Endodermal cell (in vitro differentiated cells): ENCODE measurements around the gene CGRRF1. TPM values are rescaled to one million over a fixed set of nuclear protein-coding genes. Genes with fewer than 3 reads are reported as not detected.

Experiments used
- DNase-seq: peaks from one replicate; pipeline ENCODE4 v3.0.0-alpha.2; 2017
- H3K27ac ChIP-seq: 2 replicates; pipeline ENCODE4 v1.5.1; 2013; ENCODE audit warnings: mild to moderate bottlenecking, low read depth, low read length, moderate library complexity
- H3K27me3 ChIP-seq: 2 replicates; pipeline ENCODE4 v1.6.1; 2013; ENCODE audit warnings: mild to moderate bottlenecking, low read length, moderate library complexity; ENCODE audit not compliant: insufficient read depth, control insufficient read depth, poor library complexity, severe bottlenecking
- H3K36me3 ChIP-seq: 2 replicates; pipeline ENCODE4 v1.7.0; 2013; ENCODE audit warnings: mild to moderate bottlenecking, low read length, moderate library complexity; ENCODE audit not compliant: control insufficient read depth, insufficient read depth
- H3K4me1 ChIP-seq: one replicate; pipeline ENCODE4 v1.7.0; 2013; ENCODE audit warnings: low read length; ENCODE audit not compliant: control insufficient read depth, insufficient read depth
- H3K4me3 ChIP-seq: 2 replicates; pipeline ENCODE4 v1.5.1; 2013; ENCODE audit warnings: mild to moderate bottlenecking, low read length, moderate library complexity
- H3K9ac ChIP-seq: 2 replicates; pipeline ENCODE4 v1.6.1; 2013; ENCODE audit warnings: mild to moderate bottlenecking, low read length, moderate library complexity; ENCODE audit not compliant: poor library complexity, severe bottlenecking; ENCODE audit errors: extremely low read depth
- H3K9me3 ChIP-seq: 2 replicates; pipeline ENCODE4 v1.6.1; 2013; ENCODE audit warnings: mild to moderate bottlenecking, low read length, moderate library complexity; ENCODE audit not compliant: control insufficient read depth
- H3K27ac Mint-ChIP-seq: 2 replicates; pipeline ENCODE4 v1.8.0; 2020; ENCODE audit warnings: mixed read lengths
- H3K27me3 Mint-ChIP-seq: 2 replicates; pipeline ENCODE4 v1.8.0; 2021; ENCODE audit warnings: mild to moderate bottlenecking, mixed read lengths; ENCODE audit not compliant: insufficient read depth
- H3K36me3 Mint-ChIP-seq: 2 replicates; pipeline ENCODE4 v1.8.0; 2020; ENCODE audit warnings: low read depth, mixed read lengths
- H3K4me1 Mint-ChIP-seq: 2 replicates; pipeline ENCODE4 v1.8.0; 2020; ENCODE audit warnings: mixed read lengths
- H3K4me3 Mint-ChIP-seq: 2 replicates; pipeline ENCODE4 v1.8.0; 2020; ENCODE audit warnings: mild to moderate bottlenecking, moderate library complexity, mixed read lengths
- H3K9me3 Mint-ChIP-seq: 2 replicates; pipeline ENCODE4 v1.8.0; 2020; ENCODE audit warnings: mild to moderate bottlenecking, mixed read lengths
- WGBS, 2 experiments: methylation state at CpG; one replicate each; pipeline versions ENCODE4 v1.1.5 to v1.1.7; 2013; ENCODE audit warnings: missing lambda C conversion rate in 2 of 2, mixed read lengths in 1 of 2; ENCODE audit not compliant: insufficient coverage in 1 of 2, insufficient read length in 1 of 2; 5-methylcytosine and 5-hydroxymethylcytosine counted together
- total RNA-seq, 2 donors: library from RNA; stranded (reverse); fragmentation: NEBNext Ultra II Directional in 1 of 2; extraction: Animal tissue kit (Norgen Biotek cat#: 25700) in 1 of 2; gene quantifications; 2 replicates in 1 of 2; 3 replicates in 1 of 2; pipeline ENCODE4 v1.2.1, GENCODE V29; 2021
- TF ChIP-seq, protein P1 (sequence below): fragments of 200-600 bp; sonication (generic); conservative IDR thresholded peaks from 2 replicates; pipeline ENCODE4 v1.5.0; 2021; ENCODE audit warnings: antibody characterized with exemption, mild to moderate bottlenecking

Gene CGRRF1
- total RNA-seq, 2 donors from 2014 or later = 17.8 to 19.3 TPM

DNA sequence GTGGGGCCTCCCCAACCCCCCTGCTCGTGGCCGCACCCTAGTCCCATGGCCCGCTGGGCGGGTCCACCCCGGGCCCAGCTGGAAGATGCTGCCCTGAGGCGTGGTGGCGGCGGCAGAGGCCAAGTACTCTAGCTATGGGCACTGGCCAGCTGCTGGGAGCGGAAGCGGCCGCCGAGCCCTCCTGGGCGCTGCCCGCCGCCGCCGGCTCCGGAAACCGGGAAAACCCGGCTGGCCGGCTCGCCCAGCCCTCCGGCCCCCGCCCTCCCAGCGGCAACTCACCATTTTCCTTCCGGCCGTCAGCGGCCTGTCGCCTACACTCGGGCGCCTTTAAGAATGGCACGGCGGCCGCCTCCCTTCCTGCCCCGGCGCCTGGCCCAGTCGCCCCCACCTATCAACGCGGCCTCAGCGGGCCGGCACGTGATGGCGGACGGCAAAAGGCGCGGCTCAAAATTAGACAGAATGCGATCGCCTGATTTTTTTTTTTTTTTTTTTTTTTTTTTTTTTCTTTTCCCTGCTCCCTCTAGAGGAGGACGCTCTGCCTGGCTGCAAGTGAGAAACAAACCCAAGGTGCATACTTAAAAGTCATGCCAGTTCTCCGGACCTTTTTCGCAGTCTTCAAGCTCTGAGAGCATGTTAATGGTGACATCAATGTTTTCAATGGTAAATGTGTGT is 20.9 kb upstream of the CGRRF1 start, which contains the start of gene GMFB:
TSS of gene GMFB (minus strand) at position 335 of the 672 bp plus-strand sequence. CDS start at position 282, 53 bp downstream.
- TF ChIP-seq, protein P1, sequence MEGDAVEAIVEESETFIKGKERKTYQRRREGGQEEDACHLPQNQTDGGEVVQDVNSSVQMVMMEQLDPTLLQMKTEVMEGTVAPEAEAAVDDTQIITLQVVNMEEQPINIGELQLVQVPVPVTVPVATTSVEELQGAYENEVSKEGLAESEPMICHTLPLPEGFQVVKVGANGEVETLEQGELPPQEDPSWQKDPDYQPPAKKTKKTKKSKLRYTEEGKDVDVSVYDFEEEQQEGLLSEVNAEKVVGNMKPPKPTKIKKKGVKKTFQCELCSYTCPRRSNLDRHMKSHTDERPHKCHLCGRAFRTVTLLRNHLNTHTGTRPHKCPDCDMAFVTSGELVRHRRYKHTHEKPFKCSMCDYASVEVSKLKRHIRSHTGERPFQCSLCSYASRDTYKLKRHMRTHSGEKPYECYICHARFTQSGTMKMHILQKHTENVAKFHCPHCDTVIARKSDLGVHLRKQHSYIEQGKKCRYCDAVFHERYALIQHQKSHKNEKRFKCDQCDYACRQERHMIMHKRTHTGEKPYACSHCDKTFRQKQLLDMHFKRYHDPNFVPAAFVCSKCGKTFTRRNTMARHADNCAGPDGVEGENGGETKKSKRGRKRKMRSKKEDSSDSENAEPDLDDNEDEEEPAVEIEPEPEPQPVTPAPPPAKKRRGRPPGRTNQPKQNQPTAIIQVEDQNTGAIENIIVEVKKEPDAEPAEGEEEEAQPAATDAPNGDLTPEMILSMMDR = peak; percentile 65
- Histone ChIP-seq H3K9me3 (no peaks in the 10 kb centered on the region), H3K9ac (peak within 1 kb of the TSS; percentile 84), H3K27ac (peak within 1 kb of the TSS; percentile 86), H3K27me3 (no peaks in the 10 kb centered on the region), H3K4me1 (peaks cover 15% of the 10 kb centered on the region), H3K4me3 (peak within 1 kb of the TSS; percentile 89), H3K36me3 (peaks cover 5% of the 10 kb centered on the region)
- Mint-ChIP-seq H3K9me3 (no peaks in the 10 kb centered on the region), H3K27ac (peak within 1 kb of the TSS; percentile 96), H3K27me3 (no peaks in the 10 kb centered on the region), H3K4me1 (peaks cover 49% of the 10 kb centered on the region), H3K4me3 (peak within 1 kb of the TSS; percentile 81), H3K36me3 (peaks cover 9% of the 10 kb centered on the region)
- peak; percentile 94 for DNase-seq
- 0% methylated on average over 26 to 51 of the region's 51 CpGs for WGBS, 2 experiments

DNA sequence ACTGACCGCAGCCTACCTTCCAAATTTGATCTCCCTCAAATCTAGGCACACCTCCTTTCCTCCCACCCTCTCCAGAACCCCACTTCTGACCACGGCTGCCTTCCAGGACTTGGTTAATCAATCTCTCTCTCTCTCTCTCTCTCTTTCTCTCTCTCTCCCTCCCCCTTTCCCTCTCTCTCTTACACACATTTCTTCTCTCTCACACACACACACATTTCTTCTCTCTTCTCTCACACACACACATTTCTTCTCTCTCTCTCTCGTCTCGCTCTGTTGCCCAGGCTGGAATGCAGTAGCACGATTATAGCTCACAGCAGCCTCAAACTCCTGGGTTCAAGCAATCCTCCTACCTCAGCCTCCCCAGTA is 20.4 kb upstream of the CGRRF1 start:
- H3K9me3 Mint-ChIP-seq = no peaks in the 10 kb centered on the region
- Histone ChIP-seq H3K9me3 (no peaks in the 10 kb centered on the region), H3K36me3 (peaks cover 4% of the 10 kb centered on the region), H3K9ac (peak overlapping the region; percentile 84), H3K4me3 (peak overlapping the region; percentile 89), H3K27me3 (no peaks in the 10 kb centered on the region), H3K27ac (peak overlapping the region; percentile 55), H3K4me1 (peaks cover 15% of the 10 kb centered on the region)
- H3K36me3 Mint-ChIP-seq = peaks cover 9% of the 10 kb centered on the region
- peak overlapping the region; percentile 81 for H3K4me3 Mint-ChIP-seq
- no peak for DNase-seq
- H3K4me1 Mint-ChIP-seq = peaks cover 47% of the 10 kb centered on the region
- H3K27ac Mint-ChIP-seq = peak overlapping the region; percentile 96
- 29 to 60% methylated on average over 3 to 5 of the region's 5 CpGs for WGBS, 2 experiments
- TF ChIP-seq, protein P1 = no peak
- H3K27me3 Mint-ChIP-seq = no peaks in the 10 kb centered on the region

DNA sequence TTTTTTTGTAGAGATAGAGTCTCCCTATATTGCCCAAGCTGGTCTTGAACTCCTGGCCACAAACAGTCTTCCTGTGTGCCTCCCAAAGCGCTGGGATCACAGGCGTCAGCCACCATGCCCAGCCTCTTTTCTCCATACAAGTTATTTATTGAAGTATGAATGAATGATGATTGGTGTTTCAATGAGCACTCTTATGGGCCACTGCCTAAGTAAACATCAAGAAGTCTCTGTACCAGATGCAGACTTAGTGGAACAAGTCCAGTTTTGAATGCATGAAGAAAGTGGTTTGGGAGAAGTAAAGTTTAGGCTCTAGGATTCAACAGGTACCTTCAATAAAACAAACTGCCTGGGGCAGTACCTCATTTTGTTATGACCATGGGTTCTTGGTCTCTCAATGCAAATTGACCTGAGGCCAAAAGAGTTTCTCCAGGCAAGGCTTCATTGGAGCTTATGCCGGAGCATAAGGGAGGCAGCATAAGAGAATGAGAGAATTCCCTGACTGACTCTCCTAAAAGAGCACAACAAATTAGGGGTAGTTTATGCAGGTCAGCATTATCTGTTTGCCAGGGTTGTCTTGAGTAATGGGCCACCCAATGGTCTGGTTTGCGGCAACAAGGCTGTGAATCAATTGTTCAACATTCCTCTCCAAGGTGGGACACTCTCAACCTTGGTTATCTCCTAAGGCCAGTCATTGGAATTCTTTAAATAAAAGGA is 19.8 kb upstream of the CGRRF1 start:
- Mint-ChIP-seq H3K27ac (peak overlapping the region; percentile 96), H3K27me3 (no peaks in the 10 kb centered on the region)
- 91 to 100% methylated on average over 1 to 4 of the region's 4 CpGs for WGBS, 2 experiments

More for the DNA sequence above, 19.8 kb upstream of the CGRRF1 start:
- Histone ChIP-seq H3K9me3 (no peaks in the 10 kb centered on the region), H3K4me3 (peak overlapping the region; percentile 89), H3K4me1 (peaks cover 15% of the 10 kb centered on the region), H3K27ac (no peak overlapping the region), H3K27me3 (no peaks in the 10 kb centered on the region), H3K9ac (peak overlapping the region; percentile 84), H3K36me3 (peaks cover 4% of the 10 kb centered on the region)
- H3K9me3 Mint-ChIP-seq = no peaks in the 10 kb centered on the region
- DNase-seq = peak; percentile 48
- peaks cover 9% of the 10 kb centered on the region for H3K36me3 Mint-ChIP-seq
- H3K4me3 Mint-ChIP-seq = peak overlapping the region; percentile 81
- H3K4me1 Mint-ChIP-seq = peaks cover 41% of the 10 kb centered on the region
- TF ChIP-seq, protein P1 = no peak
